Neutrophil (primary cell): ENCODE data around the gene NAXE.

Experiments used
- H3K27ac ChIP-seq: fragments of 200-600 bp; sonication (generic); 2 replicates; pipeline ENCODE4 v1.5.1; 2016; ENCODE audit warnings: mild to moderate bottlenecking, moderate library complexity
- H3K27me3 ChIP-seq: fragments of 200-600 bp; sonication (generic); 2 replicates; pipeline ENCODE4 v1.6.0; 2016; ENCODE audit warnings: mild to moderate bottlenecking
- H3K36me3 ChIP-seq: fragments of 200-600 bp; sonication (generic); 2 replicates; pipeline ENCODE4 v1.5.1; 2017
- H3K4me1 ChIP-seq, 2 experiments: fragments of 200-600 bp in 1 of 2; sonication (generic) in 1 of 2; 1 replicate in 1 of 2; 2 replicates in 1 of 2; pipeline versions ENCODE4 v1.5.1 to v1.6.1; 2013 to 2016; ENCODE audit warnings: low read depth in 1 of 2, low read length in 1 of 2, mild to moderate bottlenecking in 1 of 2, moderate library complexity in 1 of 2; ENCODE audit not compliant: control insufficient read depth in 1 of 2, insufficient read depth in 1 of 2
- H3K4me3 ChIP-seq, 2 experiments: fragments of 200-600 bp in 1 of 2; sonication (generic) in 1 of 2; 1 replicate in 1 of 2; 2 replicates in 1 of 2; pipeline ENCODE4 v1.5.1; 2013 to 2016; ENCODE audit warnings: low read depth in 1 of 2, low read length in 1 of 2, mild to moderate bottlenecking in 1 of 2, moderate library complexity in 1 of 2
- H3K9me3 ChIP-seq: fragments of 200-600 bp; sonication (generic); 2 replicates; pipeline ENCODE4 v1.5.1; 2016
- TF ChIP-seq, protein P1 (sequence below): fragments of 200-600 bp; sonication (generic); IDR thresholded peaks from 2 replicates; pipeline ENCODE4 v1.5.1; 2016; ENCODE audit warnings: antibody characterized with exemption

NAXE gene

DNA sequence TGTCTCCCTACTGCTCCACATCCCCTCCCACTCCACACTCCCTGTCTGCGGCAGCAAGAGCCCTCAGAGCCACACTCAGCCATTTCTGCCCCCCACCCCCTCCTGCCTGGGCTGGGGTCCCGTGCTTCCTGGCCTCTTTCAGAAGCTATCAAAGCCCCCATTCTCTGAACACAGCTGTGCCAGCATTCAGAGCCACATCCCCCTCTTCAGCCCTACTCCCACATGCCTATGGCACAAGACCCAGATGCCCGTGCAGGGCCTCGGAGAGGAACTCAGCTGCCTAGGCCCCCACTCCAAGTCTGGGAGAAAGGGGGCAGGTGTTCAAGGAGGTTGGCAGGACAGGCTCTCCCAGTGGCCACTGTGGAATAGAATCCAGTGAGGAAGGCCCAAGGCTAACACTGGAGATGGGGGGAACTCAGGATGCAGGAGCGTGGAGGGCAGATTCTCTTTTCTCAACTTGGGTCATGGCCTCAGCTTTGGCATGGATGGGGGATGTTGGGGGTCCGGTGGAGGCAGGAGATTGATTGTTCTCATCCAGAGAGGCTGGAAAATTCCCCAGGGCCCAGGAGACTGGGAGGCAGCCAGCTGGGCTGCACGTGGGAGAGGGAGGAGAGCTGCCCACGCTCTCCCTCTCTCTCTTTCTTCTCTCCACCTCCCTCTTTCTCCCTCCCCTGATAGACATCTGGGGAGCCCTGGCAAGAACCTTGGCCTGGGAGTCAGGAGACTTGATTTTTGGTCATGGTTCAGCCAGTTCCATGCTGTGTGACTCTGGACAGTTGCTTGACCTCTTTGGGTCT is 46.8 kb downstream of the NAXE start:
- no peaks in the 10 kb centered on the region for H3K36me3 ChIP-seq
- H3K9me3 ChIP-seq: no peaks in the 10 kb centered on the region
- TF ChIP-seq, protein P1, sequence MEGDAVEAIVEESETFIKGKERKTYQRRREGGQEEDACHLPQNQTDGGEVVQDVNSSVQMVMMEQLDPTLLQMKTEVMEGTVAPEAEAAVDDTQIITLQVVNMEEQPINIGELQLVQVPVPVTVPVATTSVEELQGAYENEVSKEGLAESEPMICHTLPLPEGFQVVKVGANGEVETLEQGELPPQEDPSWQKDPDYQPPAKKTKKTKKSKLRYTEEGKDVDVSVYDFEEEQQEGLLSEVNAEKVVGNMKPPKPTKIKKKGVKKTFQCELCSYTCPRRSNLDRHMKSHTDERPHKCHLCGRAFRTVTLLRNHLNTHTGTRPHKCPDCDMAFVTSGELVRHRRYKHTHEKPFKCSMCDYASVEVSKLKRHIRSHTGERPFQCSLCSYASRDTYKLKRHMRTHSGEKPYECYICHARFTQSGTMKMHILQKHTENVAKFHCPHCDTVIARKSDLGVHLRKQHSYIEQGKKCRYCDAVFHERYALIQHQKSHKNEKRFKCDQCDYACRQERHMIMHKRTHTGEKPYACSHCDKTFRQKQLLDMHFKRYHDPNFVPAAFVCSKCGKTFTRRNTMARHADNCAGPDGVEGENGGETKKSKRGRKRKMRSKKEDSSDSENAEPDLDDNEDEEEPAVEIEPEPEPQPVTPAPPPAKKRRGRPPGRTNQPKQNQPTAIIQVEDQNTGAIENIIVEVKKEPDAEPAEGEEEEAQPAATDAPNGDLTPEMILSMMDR: no peak
- no peak overlapping the region for H3K4me3 ChIP-seq
- no peaks in the 10 kb centered on the region for H3K4me1 ChIP-seq
- no peak overlapping the region for H3K27ac ChIP-seq
- peaks cover 97% of the 10 kb centered on the region for H3K27me3 ChIP-seq

DNA sequence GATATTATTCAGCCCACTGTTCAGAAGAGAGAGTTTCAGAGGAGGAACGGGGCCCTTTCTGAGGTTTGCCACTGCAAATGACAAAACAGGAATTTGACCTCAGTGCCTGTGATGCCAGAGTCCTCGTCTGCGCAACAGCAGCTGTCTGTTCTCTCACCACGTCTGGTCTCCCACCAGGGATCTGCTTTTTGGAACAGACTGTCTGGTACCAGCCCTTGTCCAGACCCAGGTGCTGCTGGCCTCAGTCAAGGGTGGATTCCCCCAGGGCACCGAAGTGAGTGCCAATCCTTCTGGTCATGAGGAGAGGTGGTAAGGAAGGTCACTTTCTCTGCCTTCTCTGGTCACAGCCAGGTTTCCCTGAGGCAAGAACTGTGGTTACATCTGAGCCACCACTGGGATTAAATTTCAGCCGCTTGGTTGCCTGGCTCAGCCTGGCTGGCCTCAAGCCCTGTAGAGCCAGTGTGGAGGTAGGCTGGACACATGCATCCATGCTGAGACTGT is 48.1 kb downstream of the NAXE start:
- TF ChIP-seq, protein P1: no peak
- Histone ChIP-seq H3K9me3 (no peaks in the 10 kb centered on the region), H3K27ac (no peak overlapping the region), H3K4me3 (no peak overlapping the region), H3K4me1 (no peaks in the 10 kb centered on the region), H3K27me3 (peaks cover 97% of the 10 kb centered on the region), H3K36me3 (no peaks in the 10 kb centered on the region)

DNA sequence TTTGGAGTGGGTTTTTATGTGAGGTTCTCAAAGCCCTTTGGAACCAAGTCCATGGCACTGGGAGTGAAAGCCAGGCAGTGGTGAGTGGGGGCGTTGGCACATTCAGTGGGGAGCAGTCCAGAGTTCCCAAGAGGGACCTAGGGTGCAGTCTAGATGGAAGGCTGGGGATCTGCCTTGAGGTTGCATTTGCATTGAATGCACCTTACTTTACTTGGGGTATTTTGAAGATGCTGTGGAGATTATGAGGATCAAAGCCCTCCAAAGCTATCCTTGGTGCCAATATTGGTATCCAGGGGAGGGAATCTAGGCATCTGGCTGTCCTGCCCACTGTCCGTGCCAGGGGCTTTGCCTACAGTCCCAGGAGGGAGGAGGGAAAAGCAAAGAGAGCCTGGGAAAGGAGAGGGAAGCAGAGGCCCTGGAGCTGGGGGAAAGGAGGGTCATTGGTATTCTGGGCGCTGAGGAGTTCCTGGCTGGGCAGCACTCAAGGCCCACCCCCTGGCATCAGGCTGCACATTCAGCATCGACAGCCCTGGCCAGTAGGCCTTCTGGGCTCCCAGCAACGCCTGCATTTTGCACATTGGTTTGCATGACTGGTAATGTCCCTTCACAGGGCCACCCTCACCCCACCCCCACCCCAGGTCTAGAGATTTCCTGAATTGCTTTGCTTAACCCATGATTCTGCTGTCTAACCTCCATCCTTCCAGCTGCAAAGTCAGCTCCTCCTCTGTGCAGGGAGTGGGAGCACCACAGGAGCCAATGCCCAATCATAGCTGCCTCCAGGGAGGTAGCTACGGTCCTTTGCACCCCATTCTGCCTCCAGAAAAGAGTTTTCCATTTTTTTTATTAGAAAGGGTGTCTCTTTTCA is 49.5 kb downstream of the NAXE start:
- H3K9me3 ChIP-seq: no peaks in the 10 kb centered on the region
- H3K4me1 ChIP-seq: no peaks in the 10 kb centered on the region
- no peak overlapping the region for H3K4me3 ChIP-seq
- H3K27ac ChIP-seq: no peak overlapping the region
- H3K27me3 ChIP-seq: peaks cover 97% of the 10 kb centered on the region
- TF ChIP-seq, protein P1: no peak
- H3K36me3 ChIP-seq: no peaks in the 10 kb centered on the region

DNA sequence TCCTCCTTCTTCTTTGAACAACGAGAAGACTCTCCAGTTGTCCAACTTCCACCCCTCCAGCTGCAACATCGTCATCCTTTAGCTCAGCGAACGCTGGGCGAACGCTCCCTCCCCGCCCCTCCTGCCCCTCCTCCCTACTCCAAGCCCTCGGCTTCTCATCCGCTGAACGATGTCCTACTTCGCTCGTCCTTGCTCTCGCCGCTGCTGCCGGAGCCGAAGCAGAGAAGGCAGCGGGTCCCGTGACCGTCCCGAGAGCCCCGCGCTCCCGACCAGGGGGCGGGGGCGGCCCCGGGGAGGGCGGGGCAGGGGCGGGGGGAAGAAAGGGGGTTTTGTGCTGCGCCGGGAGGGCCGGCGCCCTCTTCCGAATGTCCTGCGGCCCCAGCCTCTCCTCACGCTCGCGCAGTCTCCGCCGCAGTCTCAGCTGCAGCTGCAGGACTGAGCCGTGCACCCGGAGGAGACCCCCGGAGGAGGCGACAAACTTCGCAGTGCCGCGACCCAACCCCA is 50.2 kb downstream of the NAXE start, which contains the start of gene BCAN:
BCAN (plus strand) TSS at position 357 of the 504 bp plus-strand sequence. CDS start 3,938 bp downstream, outside the sequence.
- H3K9me3 ChIP-seq: no peaks in the 10 kb centered on the region
- H3K4me3 ChIP-seq: no peak within 1 kb of the TSS
- TF ChIP-seq, protein P1: no peak
- no peak within 1 kb of the TSS for H3K27ac ChIP-seq
- peaks cover 99% of the 10 kb centered on the region for H3K27me3 ChIP-seq
- no peaks in the 10 kb centered on the region for H3K4me1 ChIP-seq
- no peaks in the 10 kb centered on the region for H3K36me3 ChIP-seq

DNA sequence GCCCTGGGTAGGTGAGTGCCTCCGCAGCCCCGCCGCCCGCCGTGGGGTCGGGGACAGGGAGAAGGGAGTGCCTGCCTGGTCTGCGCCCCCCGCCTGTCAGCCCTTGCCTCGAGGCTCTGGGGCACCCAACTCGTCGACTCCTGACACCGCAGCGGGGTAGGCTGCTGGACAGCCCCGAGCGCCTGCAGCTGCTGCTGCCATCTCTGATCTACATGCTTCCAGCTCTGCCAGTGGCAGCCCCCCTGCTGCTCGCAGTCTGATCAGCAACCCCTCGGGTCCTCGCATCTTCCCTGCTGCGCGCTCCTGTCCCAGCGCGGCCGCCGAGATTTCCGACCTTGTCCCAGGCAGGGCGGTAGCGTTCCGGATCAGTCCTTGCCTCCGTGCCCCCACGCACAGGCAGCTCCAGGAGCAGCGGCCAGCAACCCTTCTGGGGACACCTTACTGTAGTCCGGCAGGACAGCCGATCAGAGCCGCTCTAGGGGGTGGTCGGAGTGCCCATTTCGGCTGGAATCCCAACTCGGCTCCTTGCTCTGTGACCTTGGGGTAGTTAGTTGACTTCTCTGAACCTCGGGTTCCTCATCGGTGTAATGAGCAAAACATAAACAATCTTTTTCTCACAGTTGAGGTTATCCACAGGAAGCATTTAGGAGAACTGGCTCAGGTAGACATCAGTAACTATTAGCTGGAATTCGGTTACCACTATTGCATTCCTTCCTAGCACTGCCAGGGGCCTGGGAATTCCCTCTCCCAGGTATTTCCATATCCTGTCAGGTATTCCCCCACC is 50.9 kb downstream of the NAXE start:
- Histone ChIP-seq H3K27ac (no peak overlapping the region), H3K36me3 (no peaks in the 10 kb centered on the region), H3K27me3 (peaks cover 100% of the 10 kb centered on the region), H3K9me3 (no peaks in the 10 kb centered on the region), H3K4me3 (no peak overlapping the region), H3K4me1 (no peaks in the 10 kb centered on the region)
- TF ChIP-seq, protein P1: no peak
